22Rv1 (cell line): ENCODE data around the gene CFHR1.

Experiments used
- ZFX ChIP-seq: fragments of 450-650 bp; IDR thresholded peaks from 2 replicates; pipeline ENCODE4 v1.6.1; 2017; ENCODE audit warnings: antibody characterized with exemption, borderline replicate concordance
- TF ChIP-seq, protein P1 (sequence below): fragments of 450-650 bp; IDR thresholded peaks from 2 replicates; pipeline ENCODE4 v1.5.1; 2017; ENCODE audit warnings: mild to moderate bottlenecking

DNA sequence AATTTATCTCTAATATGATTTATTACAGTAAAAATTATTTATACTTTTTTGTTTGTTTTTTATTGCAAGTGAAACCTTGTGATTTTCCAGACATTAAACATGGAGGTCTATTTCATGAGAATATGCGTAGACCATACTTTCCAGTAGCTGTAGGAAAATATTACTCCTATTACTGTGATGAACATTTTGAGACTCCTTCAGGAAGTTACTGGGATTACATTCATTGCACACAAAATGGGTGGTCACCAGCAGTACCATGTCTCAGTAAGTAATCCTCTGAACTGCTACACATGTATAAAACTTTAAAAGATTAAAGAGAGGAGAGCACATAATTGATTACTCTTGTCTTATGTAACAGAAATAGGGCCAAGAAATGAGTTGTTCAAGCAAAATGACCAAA, 40.4 kb upstream of the CFHR1 start:
- TF ChIP-seq, protein P1, sequence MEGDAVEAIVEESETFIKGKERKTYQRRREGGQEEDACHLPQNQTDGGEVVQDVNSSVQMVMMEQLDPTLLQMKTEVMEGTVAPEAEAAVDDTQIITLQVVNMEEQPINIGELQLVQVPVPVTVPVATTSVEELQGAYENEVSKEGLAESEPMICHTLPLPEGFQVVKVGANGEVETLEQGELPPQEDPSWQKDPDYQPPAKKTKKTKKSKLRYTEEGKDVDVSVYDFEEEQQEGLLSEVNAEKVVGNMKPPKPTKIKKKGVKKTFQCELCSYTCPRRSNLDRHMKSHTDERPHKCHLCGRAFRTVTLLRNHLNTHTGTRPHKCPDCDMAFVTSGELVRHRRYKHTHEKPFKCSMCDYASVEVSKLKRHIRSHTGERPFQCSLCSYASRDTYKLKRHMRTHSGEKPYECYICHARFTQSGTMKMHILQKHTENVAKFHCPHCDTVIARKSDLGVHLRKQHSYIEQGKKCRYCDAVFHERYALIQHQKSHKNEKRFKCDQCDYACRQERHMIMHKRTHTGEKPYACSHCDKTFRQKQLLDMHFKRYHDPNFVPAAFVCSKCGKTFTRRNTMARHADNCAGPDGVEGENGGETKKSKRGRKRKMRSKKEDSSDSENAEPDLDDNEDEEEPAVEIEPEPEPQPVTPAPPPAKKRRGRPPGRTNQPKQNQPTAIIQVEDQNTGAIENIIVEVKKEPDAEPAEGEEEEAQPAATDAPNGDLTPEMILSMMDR: peak; percentile 23; the same call in 1 of the 2 replicates
- no peak for TF ChIP-seq ZFX
